PC-9 (cell line): ENCODE measurements around the gene RNASE7. TPM values are rescaled to one million over a fixed set of nuclear protein-coding genes. Genes with fewer than 3 reads are reported as not detected.

Source experiments
- BruUV-seq: library from RNA; stranded (reverse); fragments of 400-500 nt; replicated peaks from 2 replicates; lab custom pipeline; 2021; lab: Mats Ljungman, UMichigan
- CTCF ChIA-PET: fragments of 300-600 bp; sonication (Branson Sonifier 250); formaldehyde crosslinking; loops from one replicate; lab custom pipeline; 2022; ENCODE audit warnings: antibody characterized with exemption; lab: Charles Lee
- POLR2A ChIA-PET: fragments of 300-600 bp; sonication (Branson Sonifier 250); formaldehyde crosslinking; loops from one replicate; lab custom pipeline; 2022; ENCODE audit warnings: antibody characterized with exemption; ENCODE audit not compliant: unreplicated experiment; lab: Charles Lee
- DNase-seq, 2 experiments: peaks; one replicate each; pipeline versions ENCODE4 v3.0.0 to v3.0.0-alpha.2; 2015 to 2022; ENCODE audit warnings: mixed read lengths in 1 of 2
- H2AFZ ChIP-seq: fragments of 200-600 bp; sonication (generic); 2 replicates; pipeline ENCODE4 v1.8.1; 2017; ENCODE audit warnings: antibody characterized with exemption
- H3F3A ChIP-seq: fragments of 200-600 bp; sonication (generic); 2 replicates; pipeline ENCODE4 v1.8.1; 2017; ENCODE audit warnings: antibody characterized with exemption, mild to moderate bottlenecking, low read depth; ENCODE audit not compliant: insufficient read depth
- H3K27ac ChIP-seq: fragments of 200-600 bp; sonication (generic); 2 replicates; pipeline ENCODE4 v1.6.1; 2016; ENCODE audit warnings: mixed run types
- H3K27me3 ChIP-seq: fragments of 200-600 bp; sonication (generic); 2 replicates; pipeline ENCODE4 v1.6.1; 2016; ENCODE audit warnings: low read depth, mixed run types; ENCODE audit not compliant: insufficient read depth
- H3K36me3 ChIP-seq: fragments of 200-600 bp; sonication (generic); 2 replicates; pipeline ENCODE4 v1.6.1; 2016; ENCODE audit warnings: low read depth, mixed run types
- H3K4me1 ChIP-seq: fragments of 200-600 bp; sonication (generic); replicated peaks from 2 replicates; pipeline ENCODE4 v1.6.1; 2016; ENCODE audit warnings: mixed run types; ENCODE audit not compliant: insufficient read depth
- H3K4me2 ChIP-seq: fragments of 200-600 bp; sonication (generic); 2 replicates; pipeline ENCODE4 v1.6.1; 2017; ENCODE audit warnings: mixed run types
- H3K4me3 ChIP-seq: fragments of 200-600 bp; sonication (generic); 2 replicates; pipeline ENCODE4 v1.6.1; 2016; ENCODE audit warnings: mixed run types
- H3K79me2 ChIP-seq: fragments of 200-600 bp; sonication (generic); 2 replicates; pipeline ENCODE4 v1.6.1; 2017; ENCODE audit warnings: low read depth, mixed run types
- H3K9me2 ChIP-seq: fragments of 200-600 bp; sonication (generic); 2 replicates; pipeline ENCODE4 v1.8.1; 2017; ENCODE audit warnings: mild to moderate bottlenecking; ENCODE audit not compliant: insufficient read depth
- H3K9me3 ChIP-seq: fragments of 200-600 bp; sonication (generic); 2 replicates; pipeline ENCODE4 v1.8.1; 2016; ENCODE audit warnings: low read depth; ENCODE audit not compliant: insufficient read depth
- H4K20me1 ChIP-seq: fragments of 200-600 bp; sonication (generic); 2 replicates; pipeline ENCODE4 v1.8.1; 2017; ENCODE audit not compliant: insufficient read depth
- CTCF ChIP-seq: fragments of 200-600 bp; sonication (generic); conservative IDR thresholded peaks from 2 replicates; pipeline ENCODE4 v1.6.1; 2017; ENCODE audit warnings: mixed run types, antibody characterized with exemption, mild to moderate bottlenecking, moderate library complexity
- EZH2 ChIP-seq: fragments of 200-600 bp; sonication (generic); IDR thresholded peaks from 2 replicates; pipeline ENCODE4 v1.8.0; 2017; ENCODE audit warnings: antibody characterized with exemption, low read depth
- intact Hi-C: fragments of 100-400 bp; cut with micrococcal nuclease; formaldehyde crosslinking; loops from one replicate; pipeline ENCODE4 v1.10.0; 2022; ENCODE audit not compliant: unreplicated experiment
- total RNA-seq: library from RNA; stranded (reverse); gene quantifications from 2 replicates; pipeline ENCODE4 v1.2.3, GENCODE V29; 2021

The RNASE7 gene
- total RNA-seq, 1 experiment from 2014 or later = not detected

GRCh38 chr14:21081521-21082142, 39.5 kb downstream of the RNASE7 start:
- H3K79me2 ChIP-seq = no peaks in the 10 kb centered on the region
- H3F3A ChIP-seq = no peaks in the 10 kb centered on the region
- H3K4me2 ChIP-seq = no peak overlapping the region
- no TSS peak for BruUV-seq
- intact Hi-C loops = no loop called here
- no peaks in the 10 kb centered on the region for H3K9me3 ChIP-seq
- no peaks in the 10 kb centered on the region for H4K20me1 ChIP-seq
- ChIA-PET POLR2A (no interaction called here), CTCF (no interaction called here)
- TF ChIP-seq CTCF (no peak), EZH2 (no peak)
- no peaks in the 10 kb centered on the region for H3K27me3 ChIP-seq
- H3K4me3 ChIP-seq = no peak overlapping the region
- H3K9me2 ChIP-seq = no peaks in the 10 kb centered on the region
- no peak overlapping the region for H3K27ac ChIP-seq
- H2AFZ ChIP-seq = no peak overlapping the region
- H3K4me1 ChIP-seq = no peaks in the 10 kb centered on the region
- DNase-seq = no peak
- no peaks in the 10 kb centered on the region for H3K36me3 ChIP-seq

GRCh38 chr14:21083565-21084325, 41.6 kb downstream of the RNASE7 start:
- Histone ChIP-seq H3F3A (no peaks in the 10 kb centered on the region), H2AFZ (no peak overlapping the region), H3K27me3 (no peaks in the 10 kb centered on the region), H3K79me2 (no peaks in the 10 kb centered on the region), H3K36me3 (no peaks in the 10 kb centered on the region), H4K20me1 (no peaks in the 10 kb centered on the region), H3K4me2 (no peak overlapping the region), H3K27ac (no peak overlapping the region), H3K4me1 (no peaks in the 10 kb centered on the region), H3K4me3 (no peak overlapping the region), H3K9me2 (no peaks in the 10 kb centered on the region), H3K9me3 (no peaks in the 10 kb centered on the region)
- CTCF ChIA-PET = no interaction called here
- intact Hi-C loops = no loop called here
- POLR2A ChIA-PET = no interaction called here
- TF ChIP-seq EZH2 (no peak), CTCF (no peak)
- no TSS peak for BruUV-seq
- no peak for DNase-seq

GRCh38 chr14:21084396-21084795, 42.2 kb downstream of the RNASE7 start:
- H3K27me3 ChIP-seq = no peaks in the 10 kb centered on the region
- TF ChIP-seq CTCF = no peak
- no peak for TF ChIP-seq EZH2
- no peaks in the 10 kb centered on the region for H3K9me2 ChIP-seq
- no peaks in the 10 kb centered on the region for H3K79me2 ChIP-seq
- no peak overlapping the region for H3K4me2 ChIP-seq
- no peak overlapping the region for H3K4me3 ChIP-seq
- BruUV-seq = no TSS peak
- H4K20me1 ChIP-seq = no peaks in the 10 kb centered on the region
- CTCF ChIA-PET = no interaction called here
- POLR2A ChIA-PET = no interaction called here
- no peaks in the 10 kb centered on the region for H3K36me3 ChIP-seq
- intact Hi-C loops = no loop called here
- H3K4me1 ChIP-seq = no peaks in the 10 kb centered on the region
- no peak overlapping the region for H2AFZ ChIP-seq
- H3K9me3 ChIP-seq = no peaks in the 10 kb centered on the region
- H3K27ac ChIP-seq = no peak overlapping the region
- no peaks in the 10 kb centered on the region for H3F3A ChIP-seq
- DNase-seq = no peak
